Ovary (tissue), 9 donors: Measurements from ENCODE around the gene C16orf92. TPM values are rescaled to one million over a fixed set of nuclear protein-coding genes. Genes with fewer than 3 reads are reported as not detected.
A peak's percentile ranks its signal among the peaks of the same experiment; 100 is the strongest.

Experiments
- DNase-seq, 5 donors: peaks; one replicate each; pipeline ENCODE4 v3.0.0-alpha.2; 2019 to 2020
- H3K27ac ChIP-seq, 2 donors: fragments of 200-600 bp; one replicate each; pipeline versions ENCODE4 v1.5.1 to v1.8.0; 2019 to 2022
- H3K27me3 ChIP-seq: fragments of 200-600 bp; one replicate; pipeline ENCODE4 v1.8.0; 2022
- H3K36me3 ChIP-seq: fragments of 200-600 bp; sonication (generic); one replicate; pipeline ENCODE4 v1.5.1; 2019
- H3K4me1 ChIP-seq: one replicate; pipeline ENCODE4 v1.8.1; 2013; ENCODE audit warnings: mild to moderate bottlenecking, moderate library complexity; ENCODE audit not compliant: insufficient read depth
- H3K4me3 ChIP-seq: fragments of 200-600 bp; sonication (generic); one replicate; pipeline ENCODE4 v1.5.1; 2017
- H3K9me3 ChIP-seq, 2 donors: fragments of 200-600 bp in 1 of 2; sonication (generic) in 1 of 2; one replicate each; pipeline versions ENCODE4 v1.5.1 to v1.8.1; 2013 to 2019; ENCODE audit warnings: mild to moderate bottlenecking in 1 of 2, moderate library complexity in 1 of 2
- CTCF ChIP-seq, 3 donors: fragments of 450-650 bp in 2 of 3; fragments of 200-600 bp in 1 of 3; IDR thresholded peaks; one replicate each; pipeline versions ENCODE4 v1.5.1 to v1.8.0; 2016 to 2022; ENCODE audit warnings: antibody characterized with exemption in 3 of 3, mild to moderate bottlenecking in 1 of 3
- EP300 ChIP-seq: sonication (generic); formaldehyde crosslinking; IDR thresholded peaks from one replicate; pipeline ENCODE4 v1.6.1; 2017; ENCODE audit warnings: antibody characterized with exemption
- POLR2A ChIP-seq: fragments of 450-650 bp; IDR thresholded peaks from one replicate; pipeline ENCODE4 v1.6.1; 2017; ENCODE audit warnings: antibody characterized with exemption, mild to moderate bottlenecking, moderate library complexity
- WGBS, 3 donors: extraction: QIAGEN DNeasy Blood & Tissue Kit in 1 of 3; methylation state at CpG; one replicate each; pipeline versions ENCODE4 v1.1.5 to v1.1.7; 2013 to 2017; 5-methylcytosine and 5-hydroxymethylcytosine counted together
- intact Hi-C, 4 donors: fragments of 100-400 bp; cut with DNase I; formaldehyde crosslinking; loops; one replicate each; pipeline versions ENCODE4 v1.11.0 to v1.15.1; 2022 to 2023
- polyA plus RNA-seq, 2 donors: library from polyadenylated mRNA; stranded (reverse); fragments of 200-250 nt in 1 of 2; fragments of 350-450 nt in 1 of 2; fragmentation: Illumina TruSeq in 1 of 2; extraction: RNeasy Lipid Tissue Mini Kit (QIAGEN cat#74804) in 1 of 2; gene quantifications; one replicate each; pipeline ENCODE4 v1.2.3, GENCODE V29; 2013 to 2014
- total RNA-seq, 7 donors: library from RNA; depleted of rRNA in 2 of 7; stranded (reverse); fragments of >200 nt in 2 of 7; fragmentation: NEBNext Ultra II Directional in 3 of 7; extraction: Animal tissue kit (Norgen Biotek cat#: 25700) in 3 of 7; gene quantifications; one replicate each; pipeline versions ENCODE4 v1.1.0 to v1.2.4, GENCODE V29; 2016 to 2023
- donor health status: DM: no; HTN: no; CAD: no; lungs with moderate emphysema.
- donor health status: DM: no; HTN: no; CAD: no.
- donor health status: Bipolar disorder and iron deficiency.
- donor health status: DM: yes; HTN: yes; CAD: no.
- donor health status: DM: no; HTN: no; CAD: no.
- donor health status: DM: yes; HTN: yes; CAD: no.

Gene C16orf92
- total and polyA plus RNA-seq, 9 donors: not detected

GRCh38 chr16:30004424-30004776 lies 18.6 kb upstream of the C16orf92 start:
- Histone ChIP-seq H3K27ac (no peak overlapping the region), H3K9me3 (no peaks in the 10 kb centered on the region), H3K4me3 (no peak overlapping the region), H3K36me3 (no peaks in the 10 kb centered on the region), H3K27me3 (no peaks in the 10 kb centered on the region), H3K4me1 (peaks cover 2% of the 10 kb centered on the region)
- WGBS, 3 donors: 66 to 75% (median 72%) methylated on average over 19 of the region's 19 CpGs
- intact Hi-C loops: loop anchor here in 2 of 4 donors (5.0 to 10.0 kb wide), 4 partner anchors 77 to 200 kb away; partner anchors contain the start of genes KCTD13 (in 2 of the 2), CDIPT (in 1 of the 2) and MAZ (in 1 of the 2)
- no peak for DNase-seq
- TF ChIP-seq POLR2A (no peak), EP300 (no peak), CTCF (IDR thresholded peaks at IDR 0.05) (no peak)

- Histone ChIP-seq H3K4me1 (peaks cover 2% of the 10 kb centered on the region), H3K27me3 (no peaks in the 10 kb centered on the region), H3K27ac (no peak overlapping the region), H3K9me3 (no peaks in the 10 kb centered on the region), H3K4me3 (no peak overlapping the region), H3K36me3 (no peaks in the 10 kb centered on the region)
- WGBS, 3 donors: 57 to 64% (median 61%) methylated on average over 10 to 11 of the region's 11 CpGs
- intact Hi-C loops: loop anchor here in 3 of 4 donors (5.0 to 10.0 kb wide), 6 partner anchors 78 to 200 kb away; partner anchors contain the start of genes KCTD13 (in 2 of the 3), MAZ (in 2 of the 3), CDIPT (in 1 of the 3) and PRRT2 (in 1 of the 3)
- DNase-seq: no peak
- no peak for TF ChIP-seq POLR2A
- no peak for TF ChIP-seq EP300
- TF ChIP-seq CTCF (IDR thresholded peaks at IDR 0.05): no peak
Observed at GRCh38 chr16:30004811-30005242, 18.2 kb upstream of the C16orf92 start.

- peak in 1 of 5 donors; percentile 46 for DNase-seq
- Histone ChIP-seq H3K9me3 (no peaks in the 10 kb centered on the region), H3K27ac (no peak overlapping the region), H3K4me1 (peaks cover 2% of the 10 kb centered on the region), H3K27me3 (no peaks in the 10 kb centered on the region), H3K4me3 (no peak overlapping the region), H3K36me3 (no peaks in the 10 kb centered on the region)
- peak; percentile 24 to 76 (median 65) for TF ChIP-seq CTCF (IDR thresholded peaks at IDR 0.05)
- TF ChIP-seq POLR2A: no peak
- 43 to 55% (median 46%) methylated on average over 35 of the region's 35 CpGs for WGBS, 3 donors
- intact Hi-C loops: loop anchor here in 3 of 4 donors (5.0 to 10.0 kb wide), 5 partner anchors 81 to 201 kb away; partner anchors contain the start of genes MAZ (in 2 of the 3), CDIPT (in 1 of the 3), KCTD13 (in 1 of the 3) and PRRT2 (in 1 of the 3)
Observed at GRCh38 chr16:30005341-30006094, 17.5 kb upstream of the C16orf92 start.

- no peak overlapping the region for H3K27ac ChIP-seq
- H3K27me3 ChIP-seq: no peaks in the 10 kb centered on the region
- no peak for DNase-seq
- TF ChIP-seq EP300: no peak
- no peak for TF ChIP-seq POLR2A
- TF ChIP-seq CTCF (IDR thresholded peaks at IDR 0.05): no peak
- 81 to 89% (median 85%) methylated on average over 18 of the region's 18 CpGs for WGBS, 3 donors
- H3K4me1 ChIP-seq: peaks cover 2% of the 10 kb centered on the region
- H3K9me3 ChIP-seq: no peaks in the 10 kb centered on the region
- no peak overlapping the region for H3K4me3 ChIP-seq
- H3K36me3 ChIP-seq: no peaks in the 10 kb centered on the region
- intact Hi-C loops: loop anchor here in 3 of 4 donors (5.0 to 10.0 kb wide), 5 partner anchors 81 to 201 kb away; partner anchors contain the start of genes MAZ (in 2 of the 3), CDIPT (in 1 of the 3), KCTD13 (in 1 of the 3) and PRRT2 (in 1 of the 3)
Observed at GRCh38 chr16:30006095-30006473, 16.9 kb upstream of the C16orf92 start.
